Measurements from ENCODE around the gene FLOT1. TPM values are rescaled to one million over a fixed set of nuclear protein-coding genes. Genes with fewer than 3 reads are reported as not detected.

Gene FLOT1
- total and polyA plus RNA-seq, 2 donors (not counting 1 experiment from before 2014, with no cell fraction given), result 71.2 to 79.4 TPM

- H2AFZ ChIP-seq (ENCODE audit: insufficient read depth, low read depth, low read length, poor library complexity, severe bottlenecking), result peak overlapping the region; percentile 80
- DNase-seq, result peak; percentile 34
- H3K9me3 ChIP-seq (ENCODE audit: control extremely low read depth in 1 of 3, control insufficient read depth in 2 of 3, insufficient read depth in 1 of 3, low read length in 2 of 3), result no peaks in the 10 kb centered on the region
- 16% methylated on average over 13 of the region's 13 CpGs for WGBS (ENCODE audit: insufficient coverage)
- H3K4me1 ChIP-seq (ENCODE audit: control insufficient read depth in 2 of 2, insufficient read depth in 2 of 2, low read length in 2 of 2), result peaks cover 25 to 41% of the 10 kb centered on the region in 2 donors
- H3K27ac ChIP-seq (ENCODE audit: low read length in 2 of 2), result peak overlapping the region in 1 of 2 donors; percentile 61
- H3K79me2 ChIP-seq (ENCODE audit: control insufficient read depth, insufficient read depth, low read length), result peaks cover 4% of the 10 kb centered on the region
- H3K27me3 ChIP-seq (replicated peaks in 1 of 4; ENCODE audit: control extremely low read depth in 1 of 4, control insufficient read depth in 3 of 4, insufficient read depth in 4 of 4, low read length in 3 of 4), result no peaks in the 10 kb centered on the region
- intact Hi-C loops (cut with micrococcal nuclease), result loop anchor here (1.0 to 10.0 kb wide), 4 partner anchors 20 to 170 kb away; partner anchors contain the start of genes ABCF1 and VARS2
- no peaks in the 10 kb centered on the region for H3K9me3 Mint-ChIP-seq (ENCODE audit: insufficient read depth)
- TF ChIP-seq, protein P1, sequence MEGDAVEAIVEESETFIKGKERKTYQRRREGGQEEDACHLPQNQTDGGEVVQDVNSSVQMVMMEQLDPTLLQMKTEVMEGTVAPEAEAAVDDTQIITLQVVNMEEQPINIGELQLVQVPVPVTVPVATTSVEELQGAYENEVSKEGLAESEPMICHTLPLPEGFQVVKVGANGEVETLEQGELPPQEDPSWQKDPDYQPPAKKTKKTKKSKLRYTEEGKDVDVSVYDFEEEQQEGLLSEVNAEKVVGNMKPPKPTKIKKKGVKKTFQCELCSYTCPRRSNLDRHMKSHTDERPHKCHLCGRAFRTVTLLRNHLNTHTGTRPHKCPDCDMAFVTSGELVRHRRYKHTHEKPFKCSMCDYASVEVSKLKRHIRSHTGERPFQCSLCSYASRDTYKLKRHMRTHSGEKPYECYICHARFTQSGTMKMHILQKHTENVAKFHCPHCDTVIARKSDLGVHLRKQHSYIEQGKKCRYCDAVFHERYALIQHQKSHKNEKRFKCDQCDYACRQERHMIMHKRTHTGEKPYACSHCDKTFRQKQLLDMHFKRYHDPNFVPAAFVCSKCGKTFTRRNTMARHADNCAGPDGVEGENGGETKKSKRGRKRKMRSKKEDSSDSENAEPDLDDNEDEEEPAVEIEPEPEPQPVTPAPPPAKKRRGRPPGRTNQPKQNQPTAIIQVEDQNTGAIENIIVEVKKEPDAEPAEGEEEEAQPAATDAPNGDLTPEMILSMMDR (IDR thresholded peaks at IDR 0.05), result no peak
- TF ChIP-seq EZH2 (IDR thresholded peaks at IDR 0.05; ENCODE audit: borderline replicate concordance, insufficient read depth, low read depth, low read length, poor library complexity, severe bottlenecking), result no peak
- H3K4me1 Mint-ChIP-seq, result peaks cover 53% of the 10 kb centered on the region
- CTCF ChIA-PET, result interaction anchor here (0.7 to 4.4 kb wide), 7 partner anchors 8 to 203 kb away, joined by 3 to 23 read pairs (median 4); no protein-coding TSS in a partner anchor
- peak overlapping the region; percentile 77 for H3K27ac Mint-ChIP-seq
- POLR2A ChIA-PET, result interaction anchor here (0.9 to 1.2 kb wide), 2 partner anchors 20 to 246 kb away, joined by 3 read pairs; no protein-coding TSS in a partner anchor
- peak overlapping the region; percentile 70 for H3K9ac ChIP-seq (ENCODE audit: low read length)
- peak overlapping the region; percentile 92 for H3K4me2 ChIP-seq (replicated peaks; ENCODE audit: low read depth, low read length, poor library complexity, severe bottlenecking)
- no peaks in the 10 kb centered on the region for H3K27me3 Mint-ChIP-seq
- H3K36me3 ChIP-seq (replicated peaks in 1 of 2; ENCODE audit: control extremely low read depth in 1 of 2, control insufficient read depth in 1 of 2, extremely low read depth in 1 of 2, insufficient read depth in 2 of 2, low read length in 1 of 2), result peaks cover 0 to 9% of the 10 kb centered on the region in 2 experiments
- H4K20me1 ChIP-seq (ENCODE audit: control insufficient read depth, insufficient read depth, low read length, poor library complexity, severe bottlenecking), result no peaks in the 10 kb centered on the region
- peak overlapping the region; percentile 56 to 82 (median 63) for H3K4me3 ChIP-seq (ENCODE audit: control extremely low read depth in 1 of 5, extremely low read depth in 1 of 5, insufficient read depth in 1 of 5, low read depth in 2 of 5, low read length in 4 of 5)
- no peak for ATAC-seq (ENCODE audit: low read depth)
- peak overlapping the region; percentile 87 for H3K4me3 Mint-ChIP-seq
Measured at GRCh38 chr6:30741789-30742315, 635 bp downstream of the FLOT1 start.

Measured in B cell (primary cell).